LHCN-M2 (cell line): ENCODE measurements around the gene SCAF11. TPM values are rescaled to one million over a fixed set of nuclear protein-coding genes. Genes with fewer than 3 reads are reported as not detected.
"Not testable (repeated sequence)": the region's sequence is repeated elsewhere in the genome, so short reads cannot be mapped to it uniquely, and the experiment has no call there.

Experiments used
- DNase-seq: peaks from one replicate; pipeline ENCODE4 v3.0.0-alpha.2; 2012; ENCODE audit warnings: low read depth
- polyA plus RNA-seq: library from polyadenylated mRNA; unstranded; fragments of >200 nt; gene quantifications from one replicate; pipeline ENCODE4 v1.2.1, GENCODE V29; 2012; ENCODE audit warnings: missing spikeins
- total RNA-seq: library from RNA; depleted of rRNA; stranded (reverse); fragments of >200 nt; gene quantifications from 2 replicates; pipeline ENCODE4 v1.2.3, GENCODE V29; 2014; rRNA removed

The SCAF11 gene, protein sequence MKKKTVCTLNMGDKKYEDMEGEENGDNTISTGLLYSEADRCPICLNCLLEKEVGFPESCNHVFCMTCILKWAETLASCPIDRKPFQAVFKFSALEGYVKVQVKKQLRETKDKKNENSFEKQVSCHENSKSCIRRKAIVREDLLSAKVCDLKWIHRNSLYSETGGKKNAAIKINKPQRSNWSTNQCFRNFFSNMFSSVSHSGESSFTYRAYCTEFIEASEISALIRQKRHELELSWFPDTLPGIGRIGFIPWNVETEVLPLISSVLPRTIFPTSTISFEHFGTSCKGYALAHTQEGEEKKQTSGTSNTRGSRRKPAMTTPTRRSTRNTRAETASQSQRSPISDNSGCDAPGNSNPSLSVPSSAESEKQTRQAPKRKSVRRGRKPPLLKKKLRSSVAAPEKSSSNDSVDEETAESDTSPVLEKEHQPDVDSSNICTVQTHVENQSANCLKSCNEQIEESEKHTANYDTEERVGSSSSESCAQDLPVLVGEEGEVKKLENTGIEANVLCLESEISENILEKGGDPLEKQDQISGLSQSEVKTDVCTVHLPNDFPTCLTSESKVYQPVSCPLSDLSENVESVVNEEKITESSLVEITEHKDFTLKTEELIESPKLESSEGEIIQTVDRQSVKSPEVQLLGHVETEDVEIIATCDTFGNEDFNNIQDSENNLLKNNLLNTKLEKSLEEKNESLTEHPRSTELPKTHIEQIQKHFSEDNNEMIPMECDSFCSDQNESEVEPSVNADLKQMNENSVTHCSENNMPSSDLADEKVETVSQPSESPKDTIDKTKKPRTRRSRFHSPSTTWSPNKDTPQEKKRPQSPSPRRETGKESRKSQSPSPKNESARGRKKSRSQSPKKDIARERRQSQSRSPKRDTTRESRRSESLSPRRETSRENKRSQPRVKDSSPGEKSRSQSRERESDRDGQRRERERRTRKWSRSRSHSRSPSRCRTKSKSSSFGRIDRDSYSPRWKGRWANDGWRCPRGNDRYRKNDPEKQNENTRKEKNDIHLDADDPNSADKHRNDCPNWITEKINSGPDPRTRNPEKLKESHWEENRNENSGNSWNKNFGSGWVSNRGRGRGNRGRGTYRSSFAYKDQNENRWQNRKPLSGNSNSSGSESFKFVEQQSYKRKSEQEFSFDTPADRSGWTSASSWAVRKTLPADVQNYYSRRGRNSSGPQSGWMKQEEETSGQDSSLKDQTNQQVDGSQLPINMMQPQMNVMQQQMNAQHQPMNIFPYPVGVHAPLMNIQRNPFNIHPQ (N-terminal part only)
- 91.9 and 125 TPM in 2 replicates for total RNA-seq
- polyA plus RNA-seq, result 26.8 TPM

DNA sequence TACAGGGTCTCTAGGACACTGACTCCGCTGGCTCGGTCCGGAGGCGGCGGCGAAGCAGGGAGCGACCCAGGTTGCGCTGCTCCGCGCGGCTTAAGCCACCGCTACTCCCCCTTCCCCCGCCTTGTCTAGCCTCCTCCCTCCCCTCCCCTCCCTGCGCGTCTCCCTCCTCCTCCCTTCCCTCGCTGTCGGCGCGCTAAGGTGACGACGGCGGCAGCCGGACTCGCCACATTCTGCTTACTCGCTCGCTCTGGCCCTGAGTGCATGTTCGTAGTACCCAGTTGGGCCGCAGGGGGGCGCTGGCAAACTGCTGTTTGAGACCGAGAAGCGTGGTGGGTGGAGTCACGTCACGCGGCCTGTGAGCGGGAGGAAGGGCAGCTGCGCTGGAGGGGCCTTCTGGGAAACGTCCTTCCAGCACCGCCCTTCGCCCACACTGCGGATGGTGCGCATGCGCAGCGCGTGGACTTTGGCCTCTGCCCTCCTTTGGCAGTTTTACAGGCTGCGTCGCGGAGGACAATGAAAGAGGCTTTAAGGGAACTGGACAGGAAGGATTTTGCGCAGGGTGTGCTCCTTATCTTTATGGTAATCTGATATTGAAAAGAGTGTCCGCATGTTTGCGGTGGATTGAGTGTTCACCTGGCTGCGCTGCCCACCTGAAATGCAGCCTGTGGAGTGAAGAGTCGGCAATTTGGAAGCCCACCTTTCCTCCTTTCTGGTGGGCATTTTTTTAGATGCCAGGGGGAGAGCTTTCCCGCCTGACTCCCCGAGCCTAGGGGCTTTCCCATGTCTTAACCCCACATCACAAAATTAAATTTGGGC, at the start of gene SCAF11:
Gene SCAF11 (minus strand): TSS at position 107 of the 816 bp plus-strand sequence. CDS start 26,407 bp downstream, outside the sequence.
- DNase-seq, result peak; percentile 100

DNA sequence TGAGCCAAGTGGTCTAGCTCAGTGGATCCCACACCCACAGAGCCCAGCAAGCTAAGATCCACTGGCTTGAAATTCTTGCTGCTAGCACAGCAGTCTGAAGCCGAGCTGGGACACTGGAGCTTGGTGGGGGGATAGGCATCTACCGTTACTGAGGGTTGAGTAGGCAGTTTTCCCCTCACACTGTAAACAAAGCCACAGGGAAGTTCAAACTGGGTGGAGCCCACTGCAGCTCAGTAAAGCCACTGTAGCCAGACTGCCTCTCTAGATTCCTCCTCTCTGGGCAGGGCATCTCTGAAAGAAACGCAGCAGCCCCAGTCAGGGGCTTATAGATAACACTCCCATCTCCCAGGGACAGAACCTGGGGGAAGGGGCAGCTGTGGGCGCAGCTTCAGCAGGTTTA, 46.7 kb upstream of the SCAF11 start:
- DNase-seq, result not testable (repeated sequence)

DNA sequence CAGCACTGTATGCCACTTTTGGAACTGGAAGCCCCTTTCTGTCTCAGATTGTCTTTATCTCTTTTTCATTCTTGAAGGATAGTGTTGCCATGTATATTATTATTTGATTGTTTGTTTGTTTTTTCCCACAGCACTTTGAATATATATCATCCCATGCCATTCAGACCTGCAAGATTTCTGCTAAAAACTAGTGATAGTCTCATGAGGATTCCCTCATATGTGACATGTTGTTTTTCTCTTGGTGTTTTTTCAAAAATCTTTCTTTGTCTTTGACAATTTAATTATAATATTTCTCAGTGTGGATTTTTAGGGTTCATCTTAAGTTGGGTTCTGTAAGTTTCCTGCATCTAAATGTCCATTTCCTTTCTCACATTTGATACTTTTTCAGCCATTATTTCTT, 36.8 kb upstream of the SCAF11 start:
- DNase-seq, result no peak

DNA sequence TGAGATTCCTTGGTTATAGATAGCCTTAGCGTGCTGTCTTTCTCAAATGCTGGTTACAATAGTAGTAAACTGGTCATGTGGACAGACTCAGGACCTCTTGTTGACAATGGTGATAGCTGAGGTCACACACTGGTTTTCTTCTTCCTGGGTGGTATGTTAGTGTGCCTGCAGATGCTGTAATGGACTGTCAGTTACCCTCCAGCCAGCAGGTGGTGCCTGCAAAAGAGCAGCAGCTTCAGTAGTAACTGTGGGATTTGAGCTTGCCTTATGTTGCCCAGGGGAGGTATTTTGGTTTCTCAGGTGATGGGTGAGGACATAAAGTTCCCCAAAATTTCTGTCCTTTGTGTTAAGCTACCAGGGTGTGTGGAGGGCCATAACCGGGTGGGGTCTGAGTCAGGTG, 33.7 kb upstream of the SCAF11 start:
- DNase-seq, result no peak

DNA sequence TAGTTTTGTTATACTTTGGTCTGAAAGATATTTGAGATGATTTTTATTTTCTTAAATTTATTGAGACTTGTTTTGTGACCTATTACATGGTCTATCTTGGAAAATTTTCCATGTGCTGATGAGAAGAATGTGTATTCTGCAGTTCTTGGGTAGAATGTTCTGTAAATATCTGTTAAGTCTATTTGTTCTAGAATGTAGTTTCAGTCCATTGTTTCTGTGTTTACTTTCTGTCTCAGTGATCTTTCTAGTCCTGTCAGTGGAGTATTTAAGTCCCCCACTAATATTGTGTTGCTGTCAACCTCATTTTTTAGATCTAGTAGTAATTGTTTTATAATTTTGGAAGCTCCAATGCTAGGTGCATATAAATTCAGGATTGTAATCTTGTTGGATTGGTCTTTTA, 30.4 kb upstream of the SCAF11 start:
- DNase-seq, result no peak

DNA sequence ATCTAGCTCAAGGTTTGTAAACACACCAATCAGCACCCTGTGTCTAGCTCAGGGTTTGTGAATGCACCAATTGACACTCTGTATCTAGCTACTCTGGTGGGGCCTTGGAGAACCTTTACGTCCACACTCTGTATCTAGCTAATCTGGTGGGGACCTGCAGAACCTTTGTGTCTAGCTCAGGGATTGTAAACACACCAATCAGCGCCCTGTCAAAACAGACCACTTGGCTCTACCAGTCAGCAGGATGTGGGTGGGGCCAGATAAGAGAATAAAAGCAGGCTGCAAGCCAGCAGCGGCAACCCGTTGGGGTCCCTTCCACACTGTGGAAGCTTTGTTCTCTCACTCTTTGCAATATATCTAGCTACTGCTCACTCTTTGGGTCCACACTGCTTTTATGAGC, 28.3 kb upstream of the SCAF11 start:
- DNase-seq, result not testable (repeated sequence)

DNA sequence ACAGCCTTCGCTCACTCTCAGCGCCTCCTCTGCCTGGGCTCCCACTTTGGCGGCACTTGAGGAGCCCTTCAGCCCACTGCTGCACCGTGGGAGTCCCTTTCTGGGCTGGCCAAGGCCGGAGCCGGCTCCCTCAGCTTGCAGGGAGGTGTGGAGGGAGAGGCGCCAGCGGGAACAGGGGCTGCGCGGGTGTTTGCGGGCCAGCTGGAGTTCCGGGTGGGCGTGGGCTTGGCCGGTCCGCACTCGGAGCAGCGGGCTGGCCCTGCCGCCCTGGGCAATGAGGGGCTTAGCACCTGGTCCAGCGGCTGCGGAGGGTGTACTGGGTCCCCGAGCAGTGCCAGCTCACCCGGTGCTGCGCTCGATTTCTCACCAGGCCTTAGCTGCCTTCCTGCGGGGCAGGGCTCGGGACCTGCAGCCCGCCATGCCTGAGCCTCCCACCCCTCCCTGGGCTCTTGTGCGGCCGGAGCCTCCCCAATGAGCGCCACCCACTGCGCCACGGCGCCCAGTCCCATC, 27.5 kb upstream of the SCAF11 start:
- not testable (repeated sequence) for DNase-seq

DNA sequence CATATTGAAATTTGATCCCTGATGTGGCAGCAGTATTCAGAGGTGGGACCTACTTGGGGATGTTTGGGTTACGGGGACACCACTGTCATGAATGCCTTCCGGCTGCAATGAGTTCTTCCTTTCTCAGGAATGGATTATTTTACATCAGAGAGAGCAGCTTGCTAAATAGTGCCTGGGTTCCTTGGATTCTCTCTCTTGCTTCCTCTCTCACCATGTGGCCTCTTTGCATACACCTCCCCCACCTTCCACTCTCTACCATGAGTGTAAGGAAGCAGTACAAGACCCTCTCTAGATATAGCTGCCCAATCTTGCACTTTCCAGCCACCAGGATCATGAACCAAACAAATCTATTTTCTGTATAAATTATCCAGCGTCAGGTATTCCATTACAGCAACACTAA, 15.4 kb upstream of the SCAF11 start:
- no peak for DNase-seq

DNA sequence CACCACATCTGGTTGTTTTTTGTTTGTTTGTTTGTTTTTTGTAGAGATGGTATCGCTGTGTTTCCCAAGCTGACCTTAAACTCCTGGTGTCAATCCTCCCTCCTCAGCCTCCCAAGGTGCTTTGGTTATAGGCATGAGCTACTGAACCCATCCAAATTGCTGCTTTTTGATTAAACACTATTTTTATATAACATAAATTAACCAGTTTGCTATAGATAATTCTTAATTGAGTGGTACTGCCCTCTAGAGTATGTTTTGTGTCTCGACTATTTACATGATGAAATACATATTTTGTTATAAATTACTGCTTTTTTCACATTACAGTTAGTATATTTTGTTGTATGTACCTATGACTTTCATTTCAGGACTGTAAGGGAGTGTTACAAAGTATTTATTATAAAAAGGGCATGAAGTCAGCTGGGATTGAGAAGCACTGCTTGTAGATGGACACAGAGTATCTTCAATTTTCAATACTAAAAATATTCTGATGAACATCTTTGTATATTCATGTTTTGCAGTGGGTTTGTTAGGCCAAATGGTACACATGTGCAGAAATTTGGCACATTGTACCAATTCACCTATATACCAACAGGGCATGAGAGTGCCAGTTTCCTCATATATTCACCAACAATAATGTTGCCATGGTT, 14.9 kb upstream of the SCAF11 start:
- no peak for DNase-seq

DNA sequence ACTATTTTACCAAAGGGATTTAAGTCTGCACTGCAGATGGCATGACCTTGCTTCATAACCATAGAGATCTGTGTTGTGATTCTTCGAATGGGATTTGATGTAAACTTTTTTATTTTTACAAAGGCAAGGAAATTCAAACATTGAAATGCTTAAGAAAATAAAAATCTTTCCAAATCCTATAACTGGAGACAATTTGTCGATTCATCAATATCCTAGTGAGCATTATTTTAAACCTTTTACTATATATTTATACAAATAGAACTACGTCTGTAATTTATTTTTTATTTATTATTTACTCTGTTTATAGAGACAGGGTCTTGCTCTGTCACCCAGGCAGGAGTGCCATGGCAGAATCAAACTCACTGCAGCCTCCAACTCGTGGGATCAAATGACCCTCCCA, 14.3 kb upstream of the SCAF11 start:
- DNase-seq, result no peak

DNA sequence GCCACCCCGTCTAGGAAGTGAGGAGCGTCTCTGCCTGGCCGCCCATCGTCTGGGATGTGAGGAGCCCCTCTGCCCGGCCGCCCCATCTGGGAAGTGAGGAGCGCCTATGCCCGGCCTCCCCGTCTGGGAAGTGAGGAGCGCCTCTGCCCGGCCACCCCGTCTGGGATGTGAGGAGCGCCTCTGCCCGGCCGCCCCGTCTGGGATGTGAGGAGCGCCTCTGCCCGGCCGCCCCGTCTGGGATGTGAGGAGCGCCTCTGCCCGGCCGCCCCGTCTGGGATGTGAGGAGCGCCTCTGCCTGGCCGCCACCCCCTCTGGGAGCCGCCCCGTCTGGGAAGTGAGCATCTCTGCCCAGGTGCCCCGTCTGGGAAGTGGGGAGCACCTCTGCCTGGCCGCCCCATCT, 9.7 kb upstream of the SCAF11 start:
- not testable (repeated sequence) for DNase-seq

DNA sequence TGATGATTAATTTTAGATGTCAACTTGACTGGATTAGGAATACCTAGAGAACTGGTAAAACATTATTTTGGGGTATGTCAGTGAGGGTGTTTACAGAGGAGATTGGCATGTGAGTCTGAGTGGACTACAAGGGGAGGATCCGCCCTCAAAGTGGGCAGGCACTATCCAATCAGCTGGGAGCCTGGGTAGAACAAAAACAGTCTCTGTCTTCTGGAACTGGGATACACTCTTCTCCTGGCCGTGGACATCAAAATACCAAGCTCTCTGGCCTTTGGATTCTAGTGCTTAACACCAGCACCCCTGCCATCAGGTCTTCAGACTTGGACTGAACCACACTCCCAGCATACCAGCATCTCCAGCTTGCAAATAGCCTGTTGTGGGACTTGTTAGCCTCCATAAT, 4.4 kb upstream of the SCAF11 start:
- no peak for DNase-seq

DNA sequence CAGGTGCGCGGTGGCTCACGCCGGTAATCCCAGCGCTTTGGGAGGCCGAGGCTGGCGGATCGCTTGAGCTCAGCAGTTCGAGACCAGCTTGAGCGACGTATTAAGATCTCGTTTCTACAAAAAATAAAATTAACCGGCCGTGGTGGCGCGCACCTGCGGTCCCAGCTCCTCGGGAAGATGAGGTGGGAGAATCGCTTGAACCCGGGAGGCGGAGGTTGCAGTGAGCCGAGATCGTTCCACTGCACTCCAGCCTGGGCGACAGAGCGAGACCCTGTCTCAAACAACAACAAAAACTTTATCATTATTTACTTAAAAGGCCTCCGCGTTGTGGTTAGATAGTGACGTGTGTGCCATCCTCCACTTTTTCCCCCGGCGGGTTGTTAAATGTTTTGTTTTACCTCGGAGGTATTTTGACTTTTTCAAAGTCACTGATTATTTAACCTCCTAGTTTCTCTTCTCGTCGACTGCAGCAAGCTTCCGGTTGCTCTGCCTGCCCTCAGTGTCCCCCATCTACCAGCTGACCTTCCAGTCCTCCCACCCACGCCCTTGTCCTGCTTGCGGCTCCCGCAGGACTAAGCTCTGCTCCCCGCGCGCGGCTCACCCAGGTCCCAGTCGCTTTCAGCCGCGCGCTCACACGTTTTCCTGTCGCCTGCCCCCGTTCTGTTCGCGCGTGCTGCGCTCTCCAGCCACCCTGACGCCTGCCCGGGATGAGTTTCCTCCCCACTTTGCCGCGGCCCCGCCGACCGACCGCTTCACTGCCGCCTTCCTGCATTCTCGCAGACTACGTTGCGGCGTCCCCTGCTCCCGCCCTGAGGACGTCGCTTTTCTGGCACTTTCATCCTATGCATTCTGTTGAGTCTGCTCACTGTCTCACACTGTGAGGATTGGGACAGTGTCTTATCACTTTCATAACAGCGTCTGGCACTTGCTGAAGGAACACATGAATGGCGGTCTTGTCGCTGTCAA, 1.2 kb upstream of the SCAF11 start:
- DNase-seq, result peak; percentile 60

DNA sequence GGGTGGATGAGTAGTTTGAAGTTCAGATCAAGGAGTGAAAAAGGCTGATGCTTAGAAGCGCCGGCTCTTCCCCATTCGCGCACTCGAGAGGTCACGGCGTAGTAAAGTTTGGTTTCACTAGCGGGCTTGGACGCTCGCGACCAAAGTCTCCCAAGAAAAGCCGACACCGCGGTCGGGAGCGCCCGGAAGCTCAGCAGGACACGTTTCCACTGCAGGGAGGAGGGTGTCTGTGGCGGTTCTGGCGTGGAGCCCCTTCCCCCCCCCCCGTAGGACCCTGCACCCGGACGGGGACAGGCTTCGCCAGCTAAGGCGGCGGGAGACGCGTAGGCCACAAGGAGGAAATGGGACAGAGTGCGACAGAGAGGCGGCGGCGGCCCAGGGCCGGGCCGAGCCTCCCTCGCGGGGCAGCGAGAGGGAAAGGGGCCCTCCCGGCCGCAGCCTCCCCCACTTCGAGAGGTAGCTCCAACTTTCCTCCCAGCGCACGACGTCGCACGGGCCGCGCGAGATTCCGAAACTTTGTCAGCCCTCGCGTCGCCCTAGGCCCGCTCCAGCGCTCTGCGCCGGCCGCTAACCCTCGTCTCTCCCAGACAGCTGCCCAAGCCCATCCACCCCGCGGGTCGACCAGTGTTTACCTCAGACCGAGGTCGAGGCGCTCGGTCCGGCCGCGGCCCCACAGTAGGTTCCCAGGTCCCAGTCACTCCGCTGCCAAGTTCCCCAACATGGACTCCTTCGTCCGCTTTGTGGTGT, 480 bp downstream of the SCAF11 start:
- peak; percentile 58 for DNase-seq

DNA sequence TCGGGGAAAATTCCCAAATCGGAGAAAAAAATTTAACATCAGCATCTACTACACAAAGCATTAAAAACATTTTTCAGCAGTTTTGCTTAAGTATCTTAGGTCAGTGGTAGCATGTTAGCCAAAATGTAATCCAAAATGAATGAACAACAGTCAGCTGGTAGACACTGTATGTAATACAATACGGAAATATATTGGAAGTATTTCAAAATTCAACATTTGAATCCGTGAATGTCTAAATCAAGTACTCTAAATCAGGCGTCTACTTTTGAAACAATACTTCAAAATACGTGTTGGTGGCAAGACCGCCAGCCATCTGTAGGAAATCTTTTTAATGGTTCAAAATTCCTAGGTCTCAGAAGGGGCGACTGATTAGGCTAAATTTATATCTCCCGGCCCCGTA, 1.1 kb downstream of the SCAF11 start:
- no peak for DNase-seq

DNA sequence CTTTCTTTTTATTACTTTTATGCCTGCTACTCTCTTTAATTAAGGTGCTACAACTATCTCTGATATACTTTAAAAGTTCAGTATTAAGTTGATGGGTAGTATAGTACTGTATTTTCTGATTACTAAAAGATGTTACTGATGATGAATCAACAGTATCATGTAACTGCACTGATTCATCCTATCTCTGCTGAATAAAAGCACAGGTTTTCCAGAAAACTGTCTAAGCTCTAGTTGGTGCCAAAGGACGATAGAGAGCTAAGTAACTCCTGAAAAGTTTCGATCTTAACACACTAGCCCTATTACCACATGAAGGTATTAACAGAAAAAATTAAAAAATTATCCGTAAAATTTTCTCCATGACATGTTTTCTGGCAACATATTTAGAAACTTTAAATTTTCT, 2.1 kb downstream of the SCAF11 start:
- DNase-seq, result peak; percentile 78

DNA sequence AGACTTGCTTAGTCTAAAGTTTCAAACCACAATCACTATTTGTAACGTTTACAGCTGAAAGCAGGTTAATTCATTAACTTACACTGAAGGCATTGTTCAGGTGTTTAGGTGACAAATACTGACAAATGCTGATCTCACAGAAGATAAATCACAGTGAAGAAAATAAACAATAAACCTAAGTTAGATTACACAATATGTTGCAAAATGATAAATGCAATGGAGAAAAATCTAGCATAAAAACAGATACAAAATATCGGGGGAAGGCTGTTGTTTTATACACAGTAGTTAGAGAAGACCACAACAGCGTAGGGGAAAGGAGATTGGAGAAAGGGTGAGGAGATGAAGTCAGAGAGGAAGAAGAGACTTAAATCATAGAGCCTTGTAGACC, 3.0 kb downstream of the SCAF11 start:
- DNase-seq, result no peak

DNA sequence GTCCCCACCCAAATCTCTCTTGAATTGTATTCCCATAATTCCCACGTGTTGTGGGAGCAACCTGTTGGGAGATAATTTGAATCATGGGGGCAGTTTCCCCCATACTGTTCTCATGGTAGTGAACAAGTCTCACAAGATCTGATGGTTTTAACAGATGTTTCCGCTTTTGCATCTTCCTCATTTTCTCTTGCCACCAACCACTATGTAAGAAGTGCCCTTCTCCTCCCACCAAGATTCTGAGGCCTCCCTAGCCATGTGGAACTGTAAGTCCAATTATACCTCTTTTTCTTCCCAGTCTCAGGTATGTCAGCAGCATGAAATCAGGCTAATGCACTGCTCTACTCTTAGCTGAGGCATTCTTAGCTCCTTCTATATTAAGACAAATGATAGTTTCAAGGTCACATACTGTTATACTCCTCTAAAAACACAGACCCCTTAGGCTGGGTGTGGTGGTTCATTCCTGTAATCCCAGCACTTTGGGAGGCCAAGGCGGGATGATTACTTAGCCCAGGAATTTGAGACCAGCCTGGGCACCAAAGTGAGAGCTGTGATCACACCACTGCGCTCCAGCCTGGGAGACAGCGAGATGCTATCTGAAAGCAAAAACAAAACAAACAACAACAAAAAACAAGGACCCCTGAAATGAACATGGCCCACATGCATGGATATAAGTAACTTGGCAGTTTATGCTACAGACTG, 3.6 kb downstream of the SCAF11 start:
- DNase-seq, result no peak
